Sigmoid colon (tissue), 4 donors: ENCODE data around the gene PDIA6.

Experiments
- EP300 ChIP-seq, 4 donors: sonication (generic); formaldehyde crosslinking; IDR thresholded peaks; one replicate each; pipeline ENCODE4 v1.6.1; 2017; ENCODE audit warnings: antibody characterized with exemption in 4 of 4
- TF ChIP-seq, protein P1 (sequence below), 4 experiments: fragments of 450-650 bp in 3 of 4; fragments of 200-600 bp in 1 of 4; IDR thresholded peaks; one replicate each; pipeline ENCODE4 v1.5.1; 2016 to 2019; ENCODE audit warnings: antibody characterized with exemption in 4 of 4, mild to moderate bottlenecking in 3 of 4, moderate library complexity in 2 of 4

DNA sequence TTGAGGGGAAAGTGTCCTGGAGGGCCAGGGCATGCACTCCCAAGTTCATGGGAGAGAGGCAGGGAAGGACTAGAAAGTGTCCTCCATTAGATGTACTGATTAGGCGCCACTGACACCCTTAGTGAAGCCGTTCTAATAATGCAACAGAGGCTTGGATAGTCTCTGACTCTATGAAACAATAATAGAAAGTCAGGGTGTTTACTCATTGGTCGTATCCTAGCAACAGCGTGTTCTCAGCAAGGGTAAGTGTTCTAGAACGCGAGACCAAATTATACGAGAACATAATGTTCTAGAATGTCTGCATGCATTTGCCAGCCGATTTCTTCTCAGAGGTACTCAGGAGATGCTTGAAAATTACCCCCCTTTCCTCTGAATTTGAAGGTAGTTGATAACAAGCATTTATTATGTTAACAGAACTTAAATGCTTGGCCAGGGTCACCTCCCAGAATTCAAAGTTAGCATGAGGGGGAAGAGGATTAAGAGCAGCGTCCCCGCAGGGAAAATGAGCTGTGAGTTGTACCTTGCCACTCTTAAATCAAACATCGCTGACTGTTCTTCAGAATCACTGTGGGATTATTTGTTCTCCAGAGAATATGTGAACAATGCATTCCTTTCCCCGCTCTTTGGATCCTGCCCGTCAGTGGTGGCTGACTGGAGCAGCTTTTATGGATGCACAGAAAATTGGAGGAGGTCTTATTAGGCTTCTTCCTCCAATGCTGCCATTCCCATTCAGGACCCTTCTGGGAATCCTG, 33.7 kb upstream of the PDIA6 start:
- TF ChIP-seq, protein P1, sequence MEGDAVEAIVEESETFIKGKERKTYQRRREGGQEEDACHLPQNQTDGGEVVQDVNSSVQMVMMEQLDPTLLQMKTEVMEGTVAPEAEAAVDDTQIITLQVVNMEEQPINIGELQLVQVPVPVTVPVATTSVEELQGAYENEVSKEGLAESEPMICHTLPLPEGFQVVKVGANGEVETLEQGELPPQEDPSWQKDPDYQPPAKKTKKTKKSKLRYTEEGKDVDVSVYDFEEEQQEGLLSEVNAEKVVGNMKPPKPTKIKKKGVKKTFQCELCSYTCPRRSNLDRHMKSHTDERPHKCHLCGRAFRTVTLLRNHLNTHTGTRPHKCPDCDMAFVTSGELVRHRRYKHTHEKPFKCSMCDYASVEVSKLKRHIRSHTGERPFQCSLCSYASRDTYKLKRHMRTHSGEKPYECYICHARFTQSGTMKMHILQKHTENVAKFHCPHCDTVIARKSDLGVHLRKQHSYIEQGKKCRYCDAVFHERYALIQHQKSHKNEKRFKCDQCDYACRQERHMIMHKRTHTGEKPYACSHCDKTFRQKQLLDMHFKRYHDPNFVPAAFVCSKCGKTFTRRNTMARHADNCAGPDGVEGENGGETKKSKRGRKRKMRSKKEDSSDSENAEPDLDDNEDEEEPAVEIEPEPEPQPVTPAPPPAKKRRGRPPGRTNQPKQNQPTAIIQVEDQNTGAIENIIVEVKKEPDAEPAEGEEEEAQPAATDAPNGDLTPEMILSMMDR (IDR thresholded peaks at IDR 0.05) = no peak
- peak in 3 of 4 donors; percentile 47 to 92 (median 76) for TF ChIP-seq EP300 (IDR thresholded peaks at IDR 0.05)
